ENCODE results near the gene EIF2D. TPM values are rescaled to one million over a fixed set of nuclear protein-coding genes. Genes with fewer than 3 reads are reported as not detected.

Gene EIF2D
- total and polyA plus RNA-seq, 2 of the 4 experiments (the other 2 are of a cell fraction), result 64.3 to 69.4 TPM

- POLR2A ChIA-PET (ENCODE audit: unreplicated experiment), result no interaction called here
- peaks cover 4% of the 10 kb centered on the region; the same call in 1 of the 2 replicates for H3K27me3 ChIP-seq (ENCODE audit: control insufficient read depth, insufficient read depth, low read length)
Measured at GRCh38 chr1:206569556-206569955, 42.7 kb downstream of the EIF2D start.

More at GRCh38 chr1:206569556-206569955, 42.7 kb downstream of the EIF2D start:
- peaks cover 3% of the 10 kb centered on the region; the same call in 1 of the 2 replicates for H4K20me1 ChIP-seq (ENCODE audit: insufficient read depth, low read length)
- ATAC-seq (ENCODE audit: low read depth) (no peak), DNase-seq (no peak)
- H2BK20ac ChIP-seq (ENCODE audit: low read depth, low read length), result no peak overlapping the region
- 0 out of 2 replicates have a peak, but pooled peaks cover 5% of the 10 kb centered on the region for H3K9me1 ChIP-seq (ENCODE audit: insufficient read depth, low read length)
- H3K18ac ChIP-seq (ENCODE audit: low read depth, low read length), result no peak overlapping the region
- dilution Hi-C loops (cut with HindIII; ENCODE audit: low sequenced_read_pairs, unreplicated experiment), result no loop called here
- H3K9me3 ChIP-seq (ENCODE audit: control insufficient read depth, insufficient read depth, low read length), result no peaks in the 10 kb centered on the region
- H3K14ac ChIP-seq (replicated peaks; ENCODE audit: low read depth, low read length), result no peak overlapping the region
- no peak overlapping the region for H3K27ac ChIP-seq (ENCODE audit: insufficient read depth, low read length)
- H2AK5ac ChIP-seq (ENCODE audit: low read depth, low read length), result no peak overlapping the region
- no peak overlapping the region for H4K91ac ChIP-seq (ENCODE audit: insufficient read depth, low read depth, low read length)
- H3K4ac ChIP-seq (ENCODE audit: low read depth, low read length), result no peak overlapping the region
- TF ChIP-seq CTCF (conservative IDR thresholded peaks at IDR 0.05; ENCODE audit: low read depth, low read length), result no peak
- TF ChIP-seq NFE2L2 (IDR thresholded peaks at IDR 0.05; ENCODE audit: low read depth, low read length), result no peak
- TF ChIP-seq BHLHE40 (IDR thresholded peaks at IDR 0.05; ENCODE audit: low read depth, low read length), result no peak
- TF ChIP-seq MAZ (IDR thresholded peaks at IDR 0.05; ENCODE audit: borderline replicate concordance, low read depth, low read length), result no peak
- TF ChIP-seq CHD1 (IDR thresholded peaks at IDR 0.05; ENCODE audit: low read depth, low read length), result no peak
- no peak for TF ChIP-seq ELK1 (IDR thresholded peaks at IDR 0.05; ENCODE audit: borderline replicate concordance, low read depth, low read length)
- no peak for TF ChIP-seq MAFK (IDR thresholded peaks at IDR 0.05; ENCODE audit: low read depth, low read length)
- TF ChIP-seq RAD21 (IDR thresholded peaks at IDR 0.05; ENCODE audit: low read length), result no peak
- no peak for TF ChIP-seq POLR2A (IDR thresholded peaks at IDR 0.05; ENCODE audit: low read depth, low read length)
- TF ChIP-seq RFX5 (IDR thresholded peaks at IDR 0.05; ENCODE audit: low read depth, low read length), result no peak
- TF ChIP-seq CEBPB (IDR thresholded peaks at IDR 0.05; ENCODE audit: low read depth, low read length), result no peak
- TF ChIP-seq USF2 (IDR thresholded peaks at IDR 0.05; ENCODE audit: low read depth, low read length), result no peak
- no peak for TF ChIP-seq RCOR1 (IDR thresholded peaks at IDR 0.05; ENCODE audit: insufficient replicate concordance, low read length)
- TF ChIP-seq MXI1 (IDR thresholded peaks at IDR 0.05; ENCODE audit: borderline replicate concordance, low read depth, low read length), result no peak
- CTCF ChIA-PET, result interaction anchor here (1.0 kb wide), 1 partner anchor 14 kb away, joined by 3 read pairs; no protein-coding TSS in a partner anchor
- H3K4me1 ChIP-seq (ENCODE audit: control insufficient read depth, insufficient read depth, low read length), result no peaks in the 10 kb centered on the region
- no peak overlapping the region for H3K4me2 ChIP-seq (ENCODE audit: low read depth, low read length)
- H2BK120ac ChIP-seq (ENCODE audit: low read depth, low read length), result no peak overlapping the region
- no peak overlapping the region for H2BK5ac ChIP-seq (ENCODE audit: low read depth, low read length, poor library complexity, severe bottlenecking)
- in situ Hi-C loops (cut with MboI; ENCODE audit: low sequenced_read_pairs), result no loop called here
- H3K36me3 ChIP-seq (ENCODE audit: control insufficient read depth, insufficient read depth, low read length), result no peaks in the 10 kb centered on the region
- no peak overlapping the region for H2BK15ac ChIP-seq (ENCODE audit: low read depth, low read length)
- no peak overlapping the region for H3K56ac ChIP-seq (ENCODE audit: extremely low read depth, insufficient read depth, low read length)
- H4K5ac ChIP-seq (ENCODE audit: low read depth, low read length), result no peak overlapping the region
- H3K23ac ChIP-seq (ENCODE audit: low read depth, low read length), result no peak overlapping the region
- H2AFZ ChIP-seq (replicated peaks; ENCODE audit: low read length, poor library complexity), result no peak overlapping the region
- H3K4me3 ChIP-seq (ENCODE audit: insufficient read depth, low read depth, low read length), result no peak overlapping the region
- intact Hi-C loops (cut with micrococcal nuclease), result no loop called here
- WGBS, 2 experiments (ENCODE audit: extremely low coverage in 2 of 2, insufficient read length in 1 of 2), result 73% methylated on average over 2 of the region's 4 CpGs; no CpG with 5 or more reads in 1 of the 2 experiments
- no peaks in the 10 kb centered on the region for H3K79me1 ChIP-seq (ENCODE audit: low read depth in 1 of 2, low read length in 2 of 2)
- H3K9ac ChIP-seq (ENCODE audit: low read depth, low read length), result no peak overlapping the region
- H2AK9ac ChIP-seq (replicated peaks; ENCODE audit: low read depth, low read length, poor library complexity), result no peak overlapping the region
- no peak overlapping the region for H4K8ac ChIP-seq (ENCODE audit: low read depth in 2 of 2, low read length in 2 of 2)
- no TSS peak for BruUV-seq (replicated peaks)
